GM19467 (cell line): Measurements from ENCODE around the gene NHLRC4.

Source experiments
- ATAC-seq: cut with Tn5 transposase; IDR thresholded peaks from one replicate; pipeline ENCODE4 v1.9.1; 2021; ENCODE audit warnings: mild to moderate bottlenecking, moderate library complexity; ENCODE audit not compliant: unreplicated experiment

NHLRC4 gene

GRCh38 chr16:552171-552570 is 14.6 kb upstream of the NHLRC4 start:
- no peak for ATAC-seq

GRCh38 chr16:553601-554296 is 13.1 kb upstream of the NHLRC4 start:
- no peak for ATAC-seq

GRCh38 chr16:554297-554621 is 12.5 kb upstream of the NHLRC4 start:
- no peak for ATAC-seq

GRCh38 chr16:554640-555365 is 12.0 kb upstream of the NHLRC4 start:
- no peak for ATAC-seq

GRCh38 chr16:555528-556473 is 11.0 kb upstream of the NHLRC4 start:
- ATAC-seq = no peak

GRCh38 chr16:556474-557173 is 10.2 kb upstream of the NHLRC4 start:
- no peak for ATAC-seq

- ATAC-seq = no peak
Measured at GRCh38 chr16:557463-558297, 9.1 kb upstream of the NHLRC4 start.

- no peak for ATAC-seq
Measured at GRCh38 chr16:558298-559020, 8.3 kb upstream of the NHLRC4 start.

GRCh38 chr16:559021-559380 is 7.8 kb upstream of the NHLRC4 start:
- no peak for ATAC-seq

- no peak for ATAC-seq
Measured at GRCh38 chr16:559411-560203, 7.2 kb upstream of the NHLRC4 start.

- no peak for ATAC-seq
Measured at GRCh38 chr16:560204-560700, 6.6 kb upstream of the NHLRC4 start, which contains the start of gene PRR35. Gene PRR35, plus strand, starts transcription at chr16:560394. Its CDS starts 2,901 bp downstream, at chr16:563295.

- ATAC-seq = no peak
Measured at GRCh38 chr16:560701-561412, 5.9 kb upstream of the NHLRC4 start.

- no peak for ATAC-seq
Measured at GRCh38 chr16:561413-561794, 5.4 kb upstream of the NHLRC4 start.

- ATAC-seq = no peak
Measured at GRCh38 chr16:561957-562938, 4.6 kb upstream of the NHLRC4 start.

- ATAC-seq = no peak
Measured at GRCh38 chr16:563072-563644, 3.6 kb upstream of the NHLRC4 start.

- ATAC-seq = no peak
Measured at GRCh38 chr16:564690-565418, 2.0 kb upstream of the NHLRC4 start.
